Measurements from ENCODE around the gene SNRPB. TPM values are rescaled to one million over a fixed set of nuclear protein-coding genes. Genes with fewer than 3 reads are reported as not detected.

SNRPB gene
- total and polyA plus RNA-seq, 2 donors from 2014 or later, result 118 to 144 TPM

GRCh38 chr20:2485661-2486060 lies 15.1 kb upstream of the SNRPB start:
- FAIRE-seq (no peak), DNase-seq (no peak)
- TF ChIP-seq CTCF (IDR thresholded peaks at IDR 0.05; ENCODE audit: borderline replicate concordance, extremely low read depth, insufficient read depth), result no peak
- intact Hi-C loops (cut with DNase I), result no loop called here
- no peak overlapping the region for H3K27ac ChIP-seq (ENCODE audit: low read depth in 2 of 2, low read length in 2 of 2)
- H3K9ac ChIP-seq (ENCODE audit: low read length in 3 of 3), result no peak overlapping the region
- peaks cover 10 to 55% (median 39%) of the 10 kb centered on the region in 3 donors for H3K36me3 ChIP-seq (ENCODE audit: control insufficient read depth in 2 of 3, insufficient read depth in 3 of 3, low read length in 3 of 3)
- H3K4me3 ChIP-seq (ENCODE audit: low read length in 3 of 3), result no peak overlapping the region
- H3K9me3 ChIP-seq (ENCODE audit: control insufficient read depth in 2 of 3, insufficient read depth in 1 of 3, low read length in 3 of 3), result peaks cover 0 to 1% (median 0%) of the 10 kb centered on the region in 3 donors
- no peaks in the 10 kb centered on the region for H3K27me3 ChIP-seq (ENCODE audit: control insufficient read depth, insufficient read depth, low read length)
- no peaks in the 10 kb centered on the region for H3K4me1 ChIP-seq (ENCODE audit: control insufficient read depth in 2 of 3, insufficient read depth in 2 of 3, low read depth in 1 of 3, low read length in 3 of 3)

- Histone ChIP-seq H3K27me3 (ENCODE audit: control insufficient read depth, insufficient read depth, low read length) (no peaks in the 10 kb centered on the region), H3K4me3 (ENCODE audit: low read length in 3 of 3) (no peak overlapping the region), H3K9me3 (ENCODE audit: control insufficient read depth in 2 of 3, insufficient read depth in 1 of 3, low read length in 3 of 3) (peaks cover 0 to 6% (median 0%) of the 10 kb centered on the region in 3 donors), H3K4me1 (ENCODE audit: control insufficient read depth in 2 of 3, insufficient read depth in 2 of 3, low read depth in 1 of 3, low read length in 3 of 3) (no peaks in the 10 kb centered on the region), H3K36me3 (ENCODE audit: control insufficient read depth in 2 of 3, insufficient read depth in 3 of 3, low read length in 3 of 3) (peaks cover 10 to 52% (median 37%) of the 10 kb centered on the region in 3 donors), H3K27ac (ENCODE audit: low read depth in 2 of 2, low read length in 2 of 2) (no peak overlapping the region), H3K9ac (ENCODE audit: low read length in 3 of 3) (no peak overlapping the region)
- FAIRE-seq (no peak), DNase-seq (no peak)
- intact Hi-C loops (cut with DNase I), result no loop called here
- TF ChIP-seq CTCF (IDR thresholded peaks at IDR 0.05; ENCODE audit: borderline replicate concordance, extremely low read depth, insufficient read depth), result no peak
Observed at GRCh38 chr20:2485080-2485479, 14.5 kb upstream of the SNRPB start.

- Histone ChIP-seq H3K9me3 (ENCODE audit: control insufficient read depth in 2 of 3, insufficient read depth in 1 of 3, low read length in 3 of 3) (peaks cover 0 to 6% (median 0%) of the 10 kb centered on the region in 3 donors), H3K27ac (ENCODE audit: low read depth in 2 of 2, low read length in 2 of 2) (no peak overlapping the region), H3K27me3 (ENCODE audit: control insufficient read depth, insufficient read depth, low read length) (no peaks in the 10 kb centered on the region), H3K36me3 (ENCODE audit: control insufficient read depth in 2 of 3, insufficient read depth in 3 of 3, low read length in 3 of 3) (peaks cover 10 to 48% (median 29%) of the 10 kb centered on the region in 3 donors), H3K9ac (ENCODE audit: low read length in 3 of 3) (no peak overlapping the region), H3K4me3 (ENCODE audit: low read length in 3 of 3) (no peak overlapping the region), H3K4me1 (ENCODE audit: control insufficient read depth in 2 of 3, insufficient read depth in 2 of 3, low read depth in 1 of 3, low read length in 3 of 3) (no peaks in the 10 kb centered on the region)
- intact Hi-C loops (cut with DNase I), result no loop called here
- FAIRE-seq (no peak), DNase-seq (no peak)
- no peak for TF ChIP-seq CTCF (IDR thresholded peaks at IDR 0.05; ENCODE audit: borderline replicate concordance, extremely low read depth, insufficient read depth)
Observed at GRCh38 chr20:2483504-2483903, 12.9 kb upstream of the SNRPB start.

- Histone ChIP-seq H3K4me3 (ENCODE audit: low read length in 3 of 3) (no peak overlapping the region), H3K9me3 (ENCODE audit: control insufficient read depth in 2 of 3, insufficient read depth in 1 of 3, low read length in 3 of 3) (peaks cover 0 to 6% (median 0%) of the 10 kb centered on the region in 3 donors), H3K9ac (ENCODE audit: low read length in 3 of 3) (no peak overlapping the region), H3K27ac (ENCODE audit: low read depth in 2 of 2, low read length in 2 of 2) (no peak overlapping the region), H3K27me3 (ENCODE audit: control insufficient read depth, insufficient read depth, low read length) (no peaks in the 10 kb centered on the region), H3K36me3 (ENCODE audit: control insufficient read depth in 2 of 3, insufficient read depth in 3 of 3, low read length in 3 of 3) (peaks cover 2 to 34% (median 24%) of the 10 kb centered on the region in 3 donors), H3K4me1 (ENCODE audit: control insufficient read depth in 2 of 3, insufficient read depth in 2 of 3, low read depth in 1 of 3, low read length in 3 of 3) (no peaks in the 10 kb centered on the region)
- no peak for TF ChIP-seq CTCF (IDR thresholded peaks at IDR 0.05; ENCODE audit: borderline replicate concordance, extremely low read depth, insufficient read depth)
- intact Hi-C loops (cut with DNase I), result no loop called here
- DNase-seq, result no peak
- FAIRE-seq, result no peak
Observed at GRCh38 chr20:2480381-2480780, 9.8 kb upstream of the SNRPB start.

Measured in kidney (tissue), 14 donors.